Panc1 (cell line): ENCODE data around the gene PHLDA3. TPM values are rescaled to one million over a fixed set of nuclear protein-coding genes. Genes with fewer than 3 reads are reported as not detected.

ENCODE experiments used
- ATAC-seq: fragments of 200-7000 bp; cut with Tn5 transposase; 2 replicates; pipeline ENCODE4 v1.9.1; 2020; ENCODE audit warnings: mild to moderate bottlenecking, moderate library complexity
- BruUV-seq: library from RNA; stranded (reverse); fragments of 400-500 nt; replicated peaks from 2 replicates; lab custom pipeline; 2021; lab: Mats Ljungman, UMichigan
- CTCF ChIA-PET: fragments of 300-600 bp; sonication (Branson Sonifier 250); formaldehyde crosslinking; loops from one replicate; lab custom pipeline; 2022; ENCODE audit warnings: antibody characterized with exemption; lab: Charles Lee
- POLR2A ChIA-PET: fragments of 300-600 bp; sonication (Branson Sonifier 250); formaldehyde crosslinking; loops from one replicate; lab custom pipeline; 2022; ENCODE audit warnings: antibody characterized with exemption; lab: Charles Lee
- DNase-seq: peaks from one replicate; pipeline ENCODE4 v3.0.0-alpha.2; 2010; ENCODE audit warnings: low read depth, low spot score
- H3K27ac ChIP-seq: 2 replicates; pipeline ENCODE4 v1.5.1; 2011; ENCODE audit warnings: mild to moderate bottlenecking, low read length, inconsistent platforms
- H3K27me3 ChIP-seq: fragments of 200-500 bp; sonication (Bioruptor generic); 2 replicates; pipeline ENCODE4 v1.6.0; 2014; ENCODE audit warnings: low read length, inconsistent platforms; ENCODE audit not compliant: control insufficient read depth, insufficient read depth
- H3K36me3 ChIP-seq: fragments of 200-500 bp; sonication (Bioruptor generic); 2 replicates; pipeline ENCODE4 v1.5.1; 2014; ENCODE audit warnings: inconsistent platforms, mild to moderate bottlenecking, low read length, moderate library complexity; ENCODE audit not compliant: control insufficient read depth, insufficient read depth
- H3K4me1 ChIP-seq: 2 replicates; pipeline ENCODE4 v1.5.1; 2011; ENCODE audit warnings: inconsistent platforms, mild to moderate bottlenecking, low read length, moderate library complexity; ENCODE audit not compliant: control insufficient read depth, insufficient read depth
- H3K4me3 ChIP-seq, 2 experiments: 2 replicates each; pipeline ENCODE4 v1.5.1; 2011 to 2012; ENCODE audit warnings: low read depth in 2 of 2, low read length in 2 of 2, mild to moderate bottlenecking in 2 of 2, inconsistent platforms in 1 of 2, moderate library complexity in 1 of 2
- H3K9me3 ChIP-seq: fragments of 200-500 bp; sonication (Bioruptor generic); 2 replicates; pipeline ENCODE4 v1.5.1; 2014; ENCODE audit warnings: low read depth, mild to moderate bottlenecking, inconsistent platforms, low read length, moderate library complexity; ENCODE audit not compliant: control insufficient read depth, insufficient read depth
- CTCF ChIP-seq: fragments of 450-650 bp; IDR thresholded peaks from 2 replicates; pipeline ENCODE4 v1.5.1; 2017; ENCODE audit warnings: mild to moderate bottlenecking
- POLR2AphosphoS5 ChIP-seq: IDR thresholded peaks from 2 replicates; pipeline ENCODE4 v1.6.1; 2012; ENCODE audit warnings: mild to moderate bottlenecking, low read depth, low read length, moderate library complexity
- REST ChIP-seq, 2 experiments: IDR thresholded peaks; 2 replicates each; pipeline ENCODE4 v1.6.1; 2011 to 2012; ENCODE audit warnings: low read depth in 2 of 2, control low read depth in 1 of 2, low read length in 1 of 2, mild to moderate bottlenecking in 1 of 2, moderate library complexity in 1 of 2; ENCODE audit not compliant: insufficient read depth in 1 of 2
- SIN3A ChIP-seq: IDR thresholded peaks from 2 replicates; pipeline ENCODE4 v1.6.1; 2012; ENCODE audit warnings: low read depth, mild to moderate bottlenecking, low read length, moderate library complexity, borderline replicate concordance; ENCODE audit not compliant: insufficient read depth
- TCF7L2 ChIP-seq: IDR thresholded peaks from 2 replicates; pipeline ENCODE4 v1.6.1; 2011; ENCODE audit warnings: mild to moderate bottlenecking, low read depth, low read length, inconsistent platforms
- in situ Hi-C: cut with HindIII; loops from 2 replicates; pipeline ENCODE4 v1.10.0; 2016; ENCODE audit warnings: low sequenced_read_pairs, low pct_unique_long_range_greater_than_20kb
- intact Hi-C: fragments of 100-400 bp; cut with micrococcal nuclease; formaldehyde crosslinking; loops from one replicate; pipeline ENCODE4 v1.10.0; 2022; ENCODE audit not compliant: unreplicated experiment
- total RNA-seq: library from RNA; stranded (reverse); gene quantifications from one replicate; pipeline ENCODE4 v1.2.1, GENCODE V29; 2021; ENCODE audit not compliant: unreplicated experiment

The PHLDA3 gene
- total RNA-seq, 1 experiment from 2014 or later: 12.3 TPM

DNA sequence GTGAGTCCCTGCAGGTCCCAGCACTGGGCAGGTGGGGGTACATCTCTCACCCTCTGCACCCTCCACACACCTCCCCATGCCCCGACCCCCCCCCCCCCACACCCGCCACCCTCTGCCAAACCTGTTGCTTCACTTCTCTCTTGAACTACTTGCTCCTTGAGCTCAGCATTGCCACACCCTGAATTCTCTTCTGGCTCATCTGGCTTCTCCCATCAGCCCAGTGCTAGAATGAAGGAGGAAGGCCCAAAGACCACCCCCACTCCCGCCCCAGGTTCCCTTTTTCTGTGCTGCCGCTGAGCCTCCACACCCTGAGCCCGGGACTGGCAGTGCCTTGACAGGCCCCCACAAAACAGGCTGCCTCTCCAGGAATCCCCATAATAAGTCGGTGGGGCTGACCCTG, 41.0 kb downstream of the PHLDA3 start:
- no peak for DNase-seq
- Histone ChIP-seq H3K27ac (no peak overlapping the region), H3K27me3 (no peaks in the 10 kb centered on the region), H3K9me3 (no peaks in the 10 kb centered on the region), H3K36me3 (no peaks in the 10 kb centered on the region), H3K4me3 (no peak overlapping the region), H3K4me1 (no peaks in the 10 kb centered on the region)
- ChIA-PET POLR2A (no interaction called here), CTCF (no interaction called here)
- no peak for ATAC-seq
- in situ Hi-C loops (no loop called here), intact Hi-C loops (no loop called here)
- no TSS peak for BruUV-seq
- TF ChIP-seq SIN3A (no peak), REST (IDR thresholded peaks at IDR 0.05; ENCODE audit: insufficient read depth in 1 of 2, low read depth in 2 of 2, low read length in 1 of 2) (no peak)

DNA sequence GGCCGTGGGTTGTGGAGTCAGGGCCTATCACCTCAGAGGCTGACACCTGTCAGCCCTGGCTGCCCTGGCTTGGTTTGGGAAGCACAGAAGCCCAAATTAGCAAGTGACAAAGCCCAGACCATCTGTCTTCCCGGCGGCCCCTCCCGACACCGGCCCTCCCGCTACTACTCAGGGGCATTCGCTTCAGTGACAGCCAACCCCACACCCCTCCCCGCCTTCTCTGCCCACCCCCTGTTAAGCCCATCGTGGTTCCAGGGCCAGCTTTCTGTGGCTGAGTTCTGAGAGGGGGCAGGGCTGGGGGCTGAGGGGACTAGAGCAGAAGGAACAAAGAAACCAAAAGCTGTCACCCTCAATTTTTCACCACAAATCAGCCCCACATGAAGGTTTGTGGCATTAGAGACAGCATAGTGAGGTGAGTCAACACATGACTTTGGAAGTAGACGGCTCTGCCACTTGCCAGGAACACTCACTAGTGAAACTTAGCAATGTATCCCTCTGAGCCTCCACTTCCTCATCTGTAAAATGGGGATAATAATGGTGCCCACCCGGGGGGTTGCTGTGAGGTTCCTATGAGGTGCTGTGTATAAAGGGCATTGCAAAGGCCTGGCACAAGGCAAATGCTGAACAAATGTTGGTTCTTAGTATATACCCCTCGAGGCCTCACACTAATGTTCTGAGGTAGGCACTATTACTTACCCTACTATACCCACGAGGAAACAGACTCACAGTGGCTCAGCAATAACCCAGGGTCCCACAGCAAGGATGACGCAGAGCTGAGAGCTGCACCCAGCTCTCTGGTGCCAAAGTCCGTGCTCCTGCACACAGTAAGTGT, 42.3 kb downstream of the PHLDA3 start:
- H3K4me1 ChIP-seq: no peaks in the 10 kb centered on the region
- ChIA-PET CTCF (no interaction called here), POLR2A (no interaction called here)
- H3K27me3 ChIP-seq: no peaks in the 10 kb centered on the region
- BruUV-seq: no TSS peak
- intact Hi-C loops (no loop called here), in situ Hi-C loops (no loop called here)
- TF ChIP-seq TCF7L2 (no peak), SIN3A (no peak), POLR2AphosphoS5 (no peak)
- no peaks in the 10 kb centered on the region for H3K9me3 ChIP-seq
- no peak overlapping the region for H3K27ac ChIP-seq
- no peak overlapping the region for H3K4me3 ChIP-seq
- H3K36me3 ChIP-seq: no peaks in the 10 kb centered on the region
- DNase-seq (no peak), ATAC-seq (no peak)

DNA sequence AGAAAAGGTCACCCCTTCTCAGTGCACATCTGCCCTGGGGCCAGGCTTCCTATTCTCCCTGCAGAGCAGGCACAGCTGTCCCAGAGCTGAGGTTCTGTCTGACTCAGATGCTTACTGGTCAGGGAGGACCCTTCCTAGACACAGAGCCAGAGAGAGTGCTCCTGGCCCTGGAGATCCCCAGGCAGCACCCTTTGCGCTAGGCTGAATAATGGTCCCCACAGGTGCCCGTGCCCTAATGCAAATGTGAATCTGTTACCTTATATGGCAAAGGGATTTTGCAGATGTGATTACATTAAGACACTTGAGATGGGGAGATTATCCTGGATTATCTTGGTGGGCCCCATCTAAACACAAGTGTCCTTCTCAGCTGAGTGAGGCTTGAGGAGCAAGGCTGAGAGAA, 44.8 kb downstream of the PHLDA3 start:
- TF ChIP-seq TCF7L2: no peak
- no peak for TF ChIP-seq CTCF
- TF ChIP-seq REST (IDR thresholded peaks at IDR 0.05; ENCODE audit: insufficient read depth in 1 of 2, low read depth in 2 of 2, low read length in 1 of 2): no peak
- TF ChIP-seq SIN3A: no peak
- TF ChIP-seq POLR2AphosphoS5: no peak
- intact Hi-C loops (no loop called here), in situ Hi-C loops (no loop called here)
- no peak overlapping the region for H3K4me3 ChIP-seq
- BruUV-seq: no TSS peak
- H3K9me3 ChIP-seq: no peaks in the 10 kb centered on the region
- DNase-seq: no peak
- ChIA-PET CTCF (no interaction called here), POLR2A (no interaction called here)
- no peaks in the 10 kb centered on the region for H3K36me3 ChIP-seq
- no peaks in the 10 kb centered on the region for H3K4me1 ChIP-seq
- H3K27me3 ChIP-seq: no peaks in the 10 kb centered on the region
- no peak for ATAC-seq
- no peak overlapping the region for H3K27ac ChIP-seq
